IPS-NIHi11 (cell line): ENCODE results near the gene CEP78.
A peak's percentile ranks its signal among the peaks of the same experiment; 100 is the strongest.
"Not testable (repeated sequence)": the region's sequence is repeated elsewhere in the genome, so short reads cannot be mapped to it uniquely, and the experiment has no call there.

Source experiments
- DNase-seq: peaks from one replicate; pipeline ENCODE4 v3.0.0; 2012; ENCODE audit warnings: mixed read lengths, low spot score

CEP78 gene

GRCh38 chr9:78235762-78236550 lies at the start of gene CEP78:
TSS of gene CEP78 (plus strand) at chr9:78236075. CDS start at chr9:78236351, 276 bp downstream.
- DNase-seq, result peak; percentile 96

- DNase-seq, result no peak
Measured at GRCh38 chr9:78187763-78188484, 48.0 kb upstream of the CEP78 start.

- no peak for DNase-seq
Measured at GRCh38 chr9:78188594-78188993, 47.3 kb upstream of the CEP78 start.

GRCh38 chr9:78189001-78189400 lies 46.9 kb upstream of the CEP78 start:
- DNase-seq, result no peak

- no peak for DNase-seq
Measured at GRCh38 chr9:78189461-78189860, 46.4 kb upstream of the CEP78 start.

GRCh38 chr9:78191931-78192330 lies 43.9 kb upstream of the CEP78 start:
- no peak for DNase-seq

- no peak for DNase-seq
Measured at GRCh38 chr9:78196258-78196657, 39.6 kb upstream of the CEP78 start.

- not testable (repeated sequence) for DNase-seq
Measured at GRCh38 chr9:78201158-78201777, 34.6 kb upstream of the CEP78 start.

GRCh38 chr9:78207319-78207718 lies 28.6 kb upstream of the CEP78 start:
- no peak for DNase-seq

GRCh38 chr9:78207901-78208300 lies 28.0 kb upstream of the CEP78 start:
- DNase-seq, result no peak

GRCh38 chr9:78209127-78209526 lies 26.7 kb upstream of the CEP78 start:
- no peak for DNase-seq

GRCh38 chr9:78210841-78211301 lies 25.0 kb upstream of the CEP78 start:
- no peak for DNase-seq

- no peak for DNase-seq
Measured at GRCh38 chr9:78212868-78213267, 23.0 kb upstream of the CEP78 start.

- DNase-seq, result peak; percentile 11
Measured at GRCh38 chr9:78213712-78214111, 22.2 kb upstream of the CEP78 start.

GRCh38 chr9:78214492-78214891 lies 21.4 kb upstream of the CEP78 start:
- DNase-seq, result no peak

GRCh38 chr9:78215706-78216105 lies 20.2 kb upstream of the CEP78 start:
- no peak for DNase-seq

- no peak for DNase-seq
Measured at GRCh38 chr9:78218890-78219289, 17.0 kb upstream of the CEP78 start.

GRCh38 chr9:78221425-78221824 lies 14.4 kb upstream of the CEP78 start:
- no peak for DNase-seq

- not testable (repeated sequence) for DNase-seq
Measured at GRCh38 chr9:78221841-78222240, 14.0 kb upstream of the CEP78 start.

- no peak for DNase-seq
Measured at GRCh38 chr9:78230761-78231160, 5.1 kb upstream of the CEP78 start.

GRCh38 chr9:78232471-78232870 lies 3.4 kb upstream of the CEP78 start:
- not testable (repeated sequence) for DNase-seq

- DNase-seq, result peak; percentile 30
Measured at GRCh38 chr9:78234810-78235209, 1.1 kb upstream of the CEP78 start.

- no peak for DNase-seq
Measured at GRCh38 chr9:78235256-78235761, 566 bp upstream of the CEP78 start.
